Stimulated activated CD8-positive, alpha-beta memory T cell treated with anti-CD3 and anti-CD28 coated beads, Interleukin-12 subunit alpha, Interleukin-12 subunit beta, amount 100 ng/mL, for 4 hours (primary cell): ENCODE measurements around the gene TMEM269.

Experiments
- DNase-seq: peaks from one replicate; pipeline ENCODE4 v3.0.0-alpha.2; 2020; ENCODE audit warnings: low read depth

TMEM269 gene

GRCh38 chr1:42822800-42823392 is 38.1 kb downstream of the TMEM269 start:
- no peak for DNase-seq

DNA sequence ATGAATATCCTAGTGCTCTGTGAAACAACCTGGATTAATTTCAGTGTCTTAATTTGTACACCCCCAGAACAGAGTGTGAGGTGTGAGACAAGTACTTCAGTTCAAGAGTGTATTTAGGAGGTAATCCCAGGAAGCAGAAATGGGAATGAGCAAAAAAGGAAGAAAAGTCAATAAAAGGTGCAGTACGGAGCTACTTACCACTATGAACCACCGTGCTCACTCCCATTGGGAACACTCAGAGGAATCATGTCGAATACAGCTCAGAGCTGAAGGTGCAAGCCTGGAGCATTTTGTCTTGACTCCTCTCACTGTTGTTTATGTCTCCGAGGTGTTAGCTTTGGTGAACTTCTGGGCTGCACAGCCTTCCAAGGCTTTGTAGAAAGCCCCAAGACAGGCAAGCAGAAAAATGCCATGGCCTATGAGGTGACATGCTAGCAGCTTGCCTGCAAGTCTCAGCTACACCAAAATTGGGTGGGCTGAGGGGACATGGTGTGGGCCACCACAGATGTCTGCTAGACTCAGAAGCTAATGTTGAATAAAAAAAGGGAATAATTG is 39.8 kb downstream of the TMEM269 start:
- no peak for DNase-seq

- DNase-seq = no peak
Observed at GRCh38 chr1:42825036-42825851, 40.5 kb downstream of the TMEM269 start.

- no peak for DNase-seq
Observed at GRCh38 chr1:42830631-42831030, 45.8 kb downstream of the TMEM269 start.

DNA sequence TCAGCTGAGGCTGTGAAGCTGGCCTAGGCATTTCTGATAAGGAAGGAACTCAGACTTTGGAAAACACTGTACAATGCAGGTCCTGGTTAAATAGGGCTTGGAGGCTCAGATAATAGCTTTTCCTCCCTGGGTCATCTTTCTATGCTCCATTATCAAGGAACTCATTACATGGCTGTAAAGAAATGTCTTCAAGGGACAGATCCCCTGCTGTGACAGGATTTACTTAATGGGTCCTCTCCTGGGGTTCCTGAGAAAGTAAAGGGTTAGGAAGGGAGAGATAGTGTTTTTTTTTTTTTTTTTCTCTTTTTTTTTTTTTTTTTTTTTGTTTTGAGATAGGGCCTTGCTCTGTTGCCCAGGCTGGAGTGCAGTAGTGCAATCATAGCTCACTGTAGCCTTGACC is 46.5 kb downstream of the TMEM269 start:
- DNase-seq = no peak

DNA sequence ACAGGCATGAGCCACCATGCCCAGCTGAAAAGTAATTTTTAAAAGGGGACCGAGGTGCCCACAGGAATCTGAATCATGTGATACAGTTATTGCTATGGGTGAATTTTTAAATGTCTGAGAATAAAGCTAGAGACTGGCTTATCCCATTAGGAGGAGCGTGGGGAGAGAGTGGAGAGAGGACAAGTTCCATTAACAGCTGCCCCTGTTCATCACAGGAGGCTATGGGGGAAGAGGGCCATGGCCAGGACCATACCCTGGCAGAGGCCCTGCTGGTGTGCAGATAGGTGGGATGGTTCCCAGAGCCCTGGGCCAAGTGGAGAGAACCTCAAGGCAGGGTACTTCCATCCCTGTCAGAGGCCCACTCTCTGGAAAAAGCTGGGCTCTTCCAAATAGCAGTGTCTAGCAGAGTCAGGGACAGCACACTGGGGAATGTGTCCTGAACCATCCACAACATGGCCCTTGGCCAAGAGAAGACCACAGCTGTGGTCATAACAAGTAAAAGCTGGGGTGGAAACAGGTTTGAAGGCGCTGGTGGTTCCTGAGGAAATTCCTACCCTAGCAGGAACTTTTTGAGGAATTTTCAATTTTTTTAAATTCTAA is 48.0 kb downstream of the TMEM269 start:
- no peak for DNase-seq

DNA sequence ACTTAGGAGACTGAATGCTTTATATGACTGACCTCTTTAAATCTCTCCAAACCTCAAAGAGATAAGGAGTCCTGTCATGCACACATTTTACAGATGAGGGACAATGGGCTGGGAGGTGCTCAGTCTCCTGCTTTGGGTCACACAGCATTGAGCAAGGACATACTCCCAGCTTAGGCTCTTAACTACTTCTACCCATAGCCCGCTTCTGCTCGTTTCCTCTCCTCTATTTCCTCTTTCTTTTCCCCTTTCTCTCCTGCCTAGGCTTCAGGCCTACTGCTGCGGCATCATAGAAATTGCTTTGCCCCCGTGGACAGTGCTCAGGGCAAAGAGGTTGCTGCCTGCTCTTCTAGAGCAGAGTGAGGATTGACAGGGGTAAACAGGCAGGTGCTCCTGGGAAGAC is 49.2 kb downstream of the TMEM269 start:
- DNase-seq = no peak

GRCh38 chr1:42834803-42835202 is 50.0 kb downstream of the TMEM269 start:
- no peak for DNase-seq

GRCh38 chr1:42835422-42835821 is 50.6 kb downstream of the TMEM269 start:
- no peak for DNase-seq

DNA sequence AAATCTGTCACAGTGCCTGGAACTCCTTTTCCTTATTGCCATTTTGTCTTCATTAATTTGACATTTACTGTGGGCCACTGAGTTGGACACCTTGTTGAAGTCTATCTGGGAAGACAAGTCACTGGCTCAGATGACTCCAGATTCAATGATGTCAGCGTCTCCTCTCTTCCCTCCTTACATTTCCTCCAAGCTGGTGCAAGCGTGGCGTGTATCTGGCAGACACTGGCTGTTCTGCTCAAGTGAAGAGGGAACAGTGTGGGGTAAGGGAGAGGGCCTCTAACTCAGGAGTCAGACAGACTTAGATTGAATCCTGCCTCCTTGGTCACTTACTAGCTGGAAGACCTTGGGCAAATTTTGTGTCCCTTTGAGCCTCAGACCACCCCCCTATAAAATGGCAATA is 52.9 kb downstream of the TMEM269 start:
- no peak for DNase-seq

- DNase-seq = no peak
Observed at GRCh38 chr1:42838482-42839190, 53.8 kb downstream of the TMEM269 start.

- no peak for DNase-seq
Observed at GRCh38 chr1:42841010-42841409, 56.2 kb downstream of the TMEM269 start.

DNA sequence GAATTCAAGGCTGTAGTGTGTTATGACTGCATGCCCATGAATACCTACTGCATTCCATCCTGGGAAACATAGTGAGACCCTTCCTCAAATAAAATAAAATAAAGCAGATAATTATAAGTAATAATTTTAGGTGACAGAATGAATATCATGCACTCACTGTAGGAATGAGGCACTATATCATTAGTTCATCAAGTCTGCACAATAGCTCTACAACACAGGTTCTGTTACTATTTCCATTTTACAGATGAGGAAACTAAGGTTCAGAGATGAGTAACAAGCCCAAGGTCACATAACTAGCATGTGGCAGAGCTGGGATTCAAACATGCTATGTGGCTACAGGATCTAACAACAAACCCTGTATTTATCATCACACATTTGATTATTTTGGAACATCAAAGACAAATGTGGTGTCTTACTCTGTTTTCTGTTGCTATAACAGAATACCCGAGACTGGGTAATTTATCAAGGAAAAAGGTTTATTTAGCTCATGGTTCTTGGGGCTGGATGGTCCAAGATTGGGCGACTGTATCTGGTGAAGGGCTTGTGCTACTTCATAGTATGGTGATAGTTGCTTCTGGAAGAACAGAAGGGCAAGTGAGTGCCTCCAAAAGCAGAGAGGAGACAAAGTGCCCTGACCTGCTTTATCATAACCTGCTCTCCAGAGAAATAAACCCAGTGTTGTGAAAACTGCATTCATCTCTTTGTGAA is 56.8 kb downstream of the TMEM269 start:
- no peak for DNase-seq

DNA sequence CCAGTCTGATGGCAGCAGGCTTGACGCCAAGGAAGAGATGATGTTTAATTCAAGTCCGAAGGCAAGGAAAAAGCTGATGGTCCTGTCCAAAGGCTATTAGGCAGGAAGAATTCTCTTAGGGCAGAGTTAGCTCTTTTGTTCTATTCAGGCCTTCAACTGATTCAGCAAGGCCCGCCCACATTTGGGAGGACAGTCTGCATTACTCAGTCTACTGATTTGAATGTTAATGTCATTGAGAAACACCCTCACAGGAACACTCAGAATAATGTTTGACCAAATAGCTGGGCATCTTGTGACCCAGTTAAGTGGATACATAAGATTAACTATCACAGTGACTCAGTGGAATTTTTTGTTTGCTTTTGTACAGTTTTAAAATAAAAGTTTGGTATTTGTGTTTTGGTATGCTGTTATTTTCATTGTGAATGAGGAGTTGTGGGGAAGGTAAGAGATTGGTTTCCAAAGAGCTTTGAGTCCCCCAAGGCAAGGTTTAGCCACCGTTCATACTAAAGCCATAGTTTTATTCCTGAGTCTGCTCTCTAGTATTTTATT is 59.9 kb downstream of the TMEM269 start:
- no peak for DNase-seq

DNA sequence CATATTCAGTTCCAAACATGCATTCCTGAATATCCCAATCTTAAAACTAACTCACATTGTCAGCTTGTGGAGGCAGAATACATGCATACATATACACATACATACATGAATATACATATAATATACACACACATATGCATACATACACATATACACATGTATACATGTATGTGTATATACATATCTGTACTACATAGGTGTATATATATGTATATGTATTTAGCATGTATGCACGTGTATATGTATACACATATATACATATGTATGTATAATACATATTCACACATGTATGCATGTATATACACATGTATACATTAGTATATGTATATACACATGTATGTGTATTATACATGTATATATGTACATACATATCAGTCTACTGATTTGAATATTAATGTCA is 60.4 kb downstream of the TMEM269 start:
- no peak for DNase-seq

DNA sequence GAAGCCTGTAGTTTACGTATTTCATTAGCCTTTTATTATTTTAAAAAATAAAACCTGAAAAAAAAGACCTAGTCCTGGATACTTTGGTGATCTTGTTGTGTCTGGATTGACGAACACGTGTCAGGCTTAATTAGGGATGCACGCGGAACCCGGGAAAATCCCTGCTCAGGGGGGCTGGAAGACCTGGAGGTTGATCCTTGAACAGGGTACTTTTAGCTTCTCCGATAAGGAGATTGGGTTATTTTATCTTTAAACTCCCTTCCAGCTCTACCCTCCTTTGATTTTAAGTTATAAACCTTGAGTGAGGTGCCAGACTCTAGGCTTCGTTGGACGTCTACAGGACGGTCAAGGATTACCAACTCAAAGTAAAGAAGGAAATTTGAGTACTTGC is 61.1 kb downstream of the TMEM269 start:
- DNase-seq = no peak

DNA sequence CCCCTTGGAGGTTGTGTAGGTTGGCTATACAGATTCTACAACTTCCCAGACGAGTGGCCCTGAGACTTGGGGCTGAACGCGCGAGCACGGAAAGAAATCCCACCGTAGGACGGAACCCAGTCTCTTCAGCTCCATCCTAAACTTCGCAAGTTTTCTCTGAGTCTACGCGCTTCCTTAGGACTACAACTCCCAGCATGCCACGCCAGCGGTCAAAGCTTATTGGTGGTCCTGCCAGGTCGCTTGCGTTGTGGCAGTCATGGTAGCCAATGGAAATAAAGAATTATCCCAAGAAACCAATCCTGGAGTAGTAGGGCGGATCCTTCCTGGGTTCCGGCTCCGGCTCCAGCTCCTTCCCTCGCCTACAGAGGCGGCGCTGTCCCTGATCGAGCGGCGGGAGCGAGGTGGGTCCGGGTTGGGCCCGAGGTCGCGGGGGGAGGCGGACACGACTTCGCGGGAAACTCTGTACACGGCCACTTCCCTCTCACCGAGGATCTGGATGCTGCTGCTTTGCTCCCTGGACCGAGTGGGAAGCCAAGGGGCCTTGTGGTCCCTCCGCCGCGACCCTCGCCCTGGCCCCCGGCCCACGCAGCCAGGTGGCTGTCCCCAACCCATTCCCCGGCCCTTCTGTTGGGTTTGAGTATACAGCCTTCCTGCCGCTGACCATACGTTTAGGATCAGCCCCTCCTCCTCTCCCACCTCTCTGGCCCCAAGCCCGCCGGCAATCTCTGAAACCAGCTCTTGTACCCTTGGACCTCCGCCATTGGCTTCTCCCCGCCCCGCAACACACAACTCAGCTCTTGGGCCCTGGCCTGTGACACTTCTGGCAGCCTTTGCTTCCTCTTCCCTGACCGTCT is 61.7 kb downstream of the TMEM269 start, which contains the start of gene ZNF691:
ZNF691 (plus strand) TSS at position 357 of the 854 bp plus-strand sequence. CDS start 3,046 bp downstream, outside the sequence.
- DNase-seq = peak; percentile 69

- DNase-seq = no peak
Observed at GRCh38 chr1:42847111-42847595, 62.4 kb downstream of the TMEM269 start.

DNA sequence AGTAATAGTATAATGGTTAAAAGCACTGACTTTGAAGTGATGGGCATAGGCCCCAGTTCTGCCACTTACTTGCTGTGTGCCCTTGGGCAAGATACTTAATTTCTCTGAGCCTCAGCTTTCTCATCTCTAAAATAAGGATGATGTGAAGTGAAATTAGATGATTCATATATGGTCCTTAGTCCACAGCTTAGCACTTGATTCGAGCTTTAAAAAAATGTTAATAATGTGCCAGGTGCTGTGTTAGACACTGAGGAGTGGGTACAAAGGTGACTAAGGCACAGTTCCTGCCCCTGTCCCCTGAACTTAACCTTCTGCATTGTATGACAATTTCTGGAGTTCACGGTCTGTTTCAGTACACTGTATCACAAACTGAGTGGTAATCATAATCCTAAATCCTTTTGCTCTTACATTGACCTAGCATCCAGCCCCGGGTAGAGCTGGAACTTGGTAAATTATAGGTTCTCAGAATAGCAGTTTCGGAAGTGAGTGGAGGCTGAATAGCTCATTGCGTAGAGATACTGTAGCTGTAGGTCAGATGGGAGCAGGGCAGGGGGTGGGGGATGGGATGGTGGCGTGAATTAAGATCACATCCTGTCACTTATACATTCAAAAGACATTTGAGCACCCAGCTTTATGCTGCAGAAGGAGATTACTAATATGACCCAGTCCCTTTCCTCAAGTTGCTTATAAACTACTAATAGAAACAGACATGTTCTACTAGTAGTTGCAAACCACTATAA is 63.1 kb downstream of the TMEM269 start:
- DNase-seq = no peak
